Measurements from ENCODE around the gene INPP5J. TPM values are rescaled to one million over a fixed set of nuclear protein-coding genes. Genes with fewer than 3 reads are reported as not detected.
"Not testable (repeated sequence)": the region's sequence is repeated elsewhere in the genome, so short reads cannot be mapped to it uniquely, and the experiment has no call there.

The INPP5J gene
- total RNA-seq, 4 donors from 2014 or later, result 0.22 to 2.4 (median 0.84) TPM

DNA sequence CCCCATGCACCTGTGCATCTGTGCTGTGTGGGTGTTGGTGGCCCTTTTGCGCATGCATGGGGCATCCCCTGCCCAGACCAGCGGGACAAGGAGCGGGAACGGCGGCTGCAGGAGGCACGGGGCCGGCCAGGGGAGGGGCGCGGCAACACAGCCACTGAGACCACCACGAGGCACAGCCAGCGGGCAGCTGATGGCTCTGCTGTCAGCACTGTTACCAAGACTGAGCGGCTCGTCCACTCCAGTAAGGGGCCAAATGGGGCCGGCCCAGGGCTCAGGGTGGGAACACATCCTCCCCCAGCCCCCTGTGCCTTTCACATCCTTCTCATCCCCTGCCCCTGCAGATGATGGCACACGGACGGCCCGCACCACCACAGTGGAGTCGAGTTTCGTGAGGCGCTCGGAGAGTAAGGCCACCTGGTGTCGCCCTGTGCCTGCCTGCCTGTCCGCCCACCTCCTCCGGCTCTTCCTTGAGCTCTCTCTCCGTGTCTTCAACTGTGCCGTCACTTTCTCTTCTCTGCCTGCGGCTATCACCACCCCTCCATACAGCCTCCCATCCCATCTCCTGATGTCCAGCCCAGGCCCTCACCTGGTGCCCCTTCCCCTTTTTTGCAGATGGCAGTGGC is 26.0 kb upstream of the INPP5J start:
- Histone ChIP-seq H3K27ac (peak overlapping the region in 3 of 4 donors; percentile 63 to 94 (median 68)), H3K36me3 (peaks cover 36 to 96% (median 44%) of the 10 kb centered on the region in 3 donors), H3K9me3 (no peaks in the 10 kb centered on the region), H3K27me3 (no peaks in the 10 kb centered on the region), H3K4me3 (no peak overlapping the region), H3K4me1 (peaks cover 0 to 69% (median 5%) of the 10 kb centered on the region in 3 donors)
- 94 to 96% methylated on average over 11 to 17 of the region's 27 CpGs for WGBS, 2 donors
- no peak for TF ChIP-seq POLR2A (IDR thresholded peaks at IDR 0.05)
- TF ChIP-seq, protein P1, sequence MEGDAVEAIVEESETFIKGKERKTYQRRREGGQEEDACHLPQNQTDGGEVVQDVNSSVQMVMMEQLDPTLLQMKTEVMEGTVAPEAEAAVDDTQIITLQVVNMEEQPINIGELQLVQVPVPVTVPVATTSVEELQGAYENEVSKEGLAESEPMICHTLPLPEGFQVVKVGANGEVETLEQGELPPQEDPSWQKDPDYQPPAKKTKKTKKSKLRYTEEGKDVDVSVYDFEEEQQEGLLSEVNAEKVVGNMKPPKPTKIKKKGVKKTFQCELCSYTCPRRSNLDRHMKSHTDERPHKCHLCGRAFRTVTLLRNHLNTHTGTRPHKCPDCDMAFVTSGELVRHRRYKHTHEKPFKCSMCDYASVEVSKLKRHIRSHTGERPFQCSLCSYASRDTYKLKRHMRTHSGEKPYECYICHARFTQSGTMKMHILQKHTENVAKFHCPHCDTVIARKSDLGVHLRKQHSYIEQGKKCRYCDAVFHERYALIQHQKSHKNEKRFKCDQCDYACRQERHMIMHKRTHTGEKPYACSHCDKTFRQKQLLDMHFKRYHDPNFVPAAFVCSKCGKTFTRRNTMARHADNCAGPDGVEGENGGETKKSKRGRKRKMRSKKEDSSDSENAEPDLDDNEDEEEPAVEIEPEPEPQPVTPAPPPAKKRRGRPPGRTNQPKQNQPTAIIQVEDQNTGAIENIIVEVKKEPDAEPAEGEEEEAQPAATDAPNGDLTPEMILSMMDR (IDR thresholded peaks at IDR 0.05), result no peak
- no peak for DNase-seq
- intact Hi-C loops (cut with DNase I), result no loop called here

DNA sequence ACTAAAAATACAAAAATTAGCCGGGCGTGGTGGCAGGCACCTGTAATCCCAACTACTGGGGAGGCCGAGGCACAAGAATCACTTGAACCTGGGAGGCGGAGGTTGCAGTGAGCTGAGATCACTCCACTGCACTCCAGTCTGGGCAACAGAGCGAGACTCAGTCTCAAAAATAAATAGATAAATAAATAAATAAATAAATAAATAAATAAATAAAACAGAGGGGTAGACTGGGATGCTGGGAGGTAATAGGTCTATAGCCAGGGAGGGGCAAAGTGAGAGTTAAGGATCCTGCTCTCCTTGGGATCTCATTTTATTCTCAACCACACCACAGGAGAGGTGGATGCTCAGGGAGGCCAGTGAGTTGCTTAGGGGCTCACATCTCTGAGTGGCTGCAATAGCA is 25.2 kb upstream of the INPP5J start:
- WGBS, 2 donors, result 83 to 97% methylated on average over 5 of the region's 5 CpGs
- H3K27ac ChIP-seq, result peak overlapping the region in 3 of 4 donors; percentile 78 to 95 (median 94)

DNA sequence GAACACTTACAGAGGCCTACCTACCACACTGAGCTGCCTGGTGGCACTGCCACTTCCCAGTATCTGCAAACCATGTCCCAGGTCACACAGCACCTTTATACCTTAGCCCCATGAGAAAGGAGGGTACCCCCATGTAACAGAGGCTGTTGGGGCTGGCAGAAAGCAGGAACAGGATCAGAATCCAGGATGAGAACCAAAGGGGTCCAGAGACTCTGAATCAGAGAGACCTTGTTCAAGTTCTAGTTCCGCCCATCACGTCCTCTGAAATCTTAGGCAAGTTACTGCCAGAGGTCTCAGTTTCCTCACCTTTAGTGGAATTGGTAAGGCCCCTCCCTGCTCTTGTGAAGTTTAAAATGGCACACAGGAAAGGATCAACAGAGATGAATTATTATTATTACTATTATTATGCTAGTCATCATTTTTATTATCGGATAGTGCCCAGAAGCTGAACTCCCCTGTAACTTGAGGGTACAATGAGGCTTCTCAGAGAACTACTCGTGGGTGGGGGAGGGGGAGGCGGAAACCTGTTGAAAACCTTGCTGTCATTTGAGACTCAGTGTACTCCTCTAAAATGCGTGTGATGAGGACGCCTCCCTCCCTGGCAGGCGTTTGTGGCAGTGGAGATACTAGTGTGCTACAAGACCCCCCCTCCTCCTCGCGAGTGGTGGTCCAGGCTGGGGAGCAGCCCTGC is 24.7 kb upstream of the INPP5J start:
- TF ChIP-seq, protein P1 (IDR thresholded peaks at IDR 0.05), result no peak
- TF ChIP-seq POLR2A (IDR thresholded peaks at IDR 0.05), result no peak
- Histone ChIP-seq H3K27me3 (no peaks in the 10 kb centered on the region), H3K4me3 (no peak overlapping the region), H3K36me3 (peaks cover 35 to 83% (median 36%) of the 10 kb centered on the region in 3 donors), H3K9me3 (no peaks in the 10 kb centered on the region), H3K27ac (peak overlapping the region; percentile 59 to 95 (median 86)), H3K4me1 (peaks cover 12 to 74% (median 16%) of the 10 kb centered on the region in 3 donors)
- no peak for DNase-seq
- 73 to 74% methylated on average over 5 to 8 of the region's 10 CpGs for WGBS, 2 donors
- intact Hi-C loops (cut with DNase I), result no loop called here

More for the DNA sequence above, 25.2 kb upstream of the INPP5J start:
- H3K36me3 ChIP-seq, result peaks cover 36 to 88% (median 38%) of the 10 kb centered on the region in 3 donors
- H3K4me3 ChIP-seq; DNase-seq; H3K9me3 ChIP-seq; H3K27me3 ChIP-seq; intact Hi-C loops (cut with DNase I): not testable (repeated sequence)
- peaks cover 6 to 74% (median 11%) of the 10 kb centered on the region in 3 donors for H3K4me1 ChIP-seq

DNA sequence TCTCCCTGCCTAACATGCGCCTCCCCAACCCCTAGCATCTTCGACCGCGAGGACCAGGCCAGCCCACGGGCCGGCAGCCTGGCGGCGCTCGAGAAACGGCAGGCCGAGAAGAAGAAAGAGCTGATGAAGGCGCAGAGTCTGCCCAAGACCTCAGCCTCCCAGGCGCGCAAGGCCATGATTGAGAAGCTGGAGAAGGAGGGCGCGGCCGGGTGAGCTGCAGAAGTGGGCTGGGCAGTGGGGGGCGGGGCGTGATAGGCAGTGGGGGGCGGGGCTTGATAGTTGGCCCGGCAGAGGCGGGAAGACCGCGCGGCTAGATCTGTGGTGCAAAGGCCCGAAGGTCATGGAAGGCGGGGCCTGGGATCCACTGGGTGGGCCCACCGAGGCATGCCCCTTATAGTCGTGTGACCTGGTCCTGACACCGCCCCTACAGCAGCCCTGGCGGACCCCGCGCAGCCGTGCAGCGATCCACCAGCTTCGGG is 24.1 kb upstream of the INPP5J start:
- H3K4me1 ChIP-seq, result peaks cover 12 to 78% (median 22%) of the 10 kb centered on the region in 3 donors
- no peak overlapping the region for H3K4me3 ChIP-seq
- TF ChIP-seq, protein P1 (IDR thresholded peaks at IDR 0.05), result no peak
- peak in 1 of 4 donors; percentile 25 for TF ChIP-seq POLR2A (IDR thresholded peaks at IDR 0.05)
- intact Hi-C loops (cut with DNase I), result no loop called here
- peaks cover 31 to 78% (median 34%) of the 10 kb centered on the region in 3 donors for H3K36me3 ChIP-seq
- no peaks in the 10 kb centered on the region for H3K9me3 ChIP-seq
- 76% methylated on average over 11 of the region's 36 CpGs; no CpG with 5 or more reads in 1 of the 2 donors for whole genome bisulfite sequencing, 2 donors
- DNase-seq, result no peak
- H3K27me3 ChIP-seq, result no peaks in the 10 kb centered on the region
- peak overlapping the region; percentile 59 to 95 (median 86) for H3K27ac ChIP-seq

DNA sequence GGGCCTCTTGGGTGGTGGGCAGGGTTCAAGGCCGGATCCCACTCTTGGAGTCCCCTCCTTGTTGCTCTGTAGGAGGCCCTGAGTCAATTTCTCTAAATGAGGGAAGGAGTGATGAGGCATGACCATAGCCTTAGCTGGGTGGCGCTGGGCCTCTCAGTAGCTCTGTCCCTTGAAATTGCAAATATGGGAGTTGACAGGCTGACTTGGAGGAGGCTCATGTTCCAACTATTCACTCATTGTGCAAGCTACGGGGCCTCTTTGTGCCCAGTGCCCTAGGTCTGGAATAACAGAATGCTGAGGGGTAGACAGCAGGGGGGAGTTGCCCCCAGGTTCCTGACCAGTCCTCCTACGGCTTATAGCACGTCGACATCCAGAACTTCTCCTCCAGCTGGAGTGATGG is 23.4 kb upstream of the INPP5J start:
- 80 to 87% methylated on average over 1 to 5 of the region's 6 CpGs for WGBS, 2 donors
- no peaks in the 10 kb centered on the region for H3K9me3 ChIP-seq
- peak overlapping the region; percentile 59 to 95 (median 86) for H3K27ac ChIP-seq
- H3K4me1 ChIP-seq, result peaks cover 12 to 82% (median 25%) of the 10 kb centered on the region in 3 donors
- intact Hi-C loops (cut with DNase I), result no loop called here
- peaks cover 30 to 78% (median 31%) of the 10 kb centered on the region in 3 donors for H3K36me3 ChIP-seq
- TF ChIP-seq, protein P1 (IDR thresholded peaks at IDR 0.05), result no peak
- TF ChIP-seq POLR2A (IDR thresholded peaks at IDR 0.05), result no peak
- no peak overlapping the region for H3K4me3 ChIP-seq
- H3K27me3 ChIP-seq, result no peaks in the 10 kb centered on the region
- no peak for DNase-seq

Measured in esophagus squamous epithelium (tissue), 5 donors.